ENCODE results near the gene ITGA2B.

- TF ChIP-seq CTCF (IDR thresholded peaks at IDR 0.05) (no peak), EP300 (IDR thresholded peaks at IDR 0.05; ENCODE audit: low read depth) (no peak)
These were observed 49.2 kb upstream of the ITGA2B start for GRCh38 chr17:44438636-44439035.
